GM20000 (cell line): ENCODE measurements around the gene TBC1D21.

Source experiments
- DNase-seq: peaks from one replicate; pipeline ENCODE4 v3.0.0; 2012; ENCODE audit warnings: low spot score
- CTCF ChIP-seq: IDR thresholded peaks from 2 replicates; pipeline ENCODE4 v1.5.1; 2012; ENCODE audit warnings: mild to moderate bottlenecking, control low read depth; ENCODE audit errors: extremely low read depth, missing control alignments

The TBC1D21 gene

GRCh38 chr15:73840771-73841170 is 32.6 kb upstream of the TBC1D21 start:
- no peak for TF ChIP-seq CTCF
- DNase-seq, result no peak

GRCh38 chr15:73841756-73842725 is 31.3 kb upstream of the TBC1D21 start:
- no peak for DNase-seq
- no peak for TF ChIP-seq CTCF

- TF ChIP-seq CTCF, result no peak
- DNase-seq, result no peak
These were observed 29.6 kb upstream of the TBC1D21 start for GRCh38 chr15:73843787-73844186.

- no peak for DNase-seq
- no peak for TF ChIP-seq CTCF
These were observed 29.0 kb upstream of the TBC1D21 start for GRCh38 chr15:73844356-73844755.

- DNase-seq, result no peak
- TF ChIP-seq CTCF, result no peak
These were observed 27.9 kb upstream of the TBC1D21 start for GRCh38 chr15:73845507-73845906.

GRCh38 chr15:73845907-73846306 is 27.5 kb upstream of the TBC1D21 start:
- no peak for DNase-seq
- no peak for TF ChIP-seq CTCF

- DNase-seq, result no peak
- no peak for TF ChIP-seq CTCF
These were observed 23.7 kb upstream of the TBC1D21 start for GRCh38 chr15:73849641-73850040.
